CD1c-positive myeloid dendritic cell (primary cell): ENCODE data around the gene SCAANT1.

ENCODE experiments used
- DNase-seq: peaks from one replicate; pipeline ENCODE4 v3.0.0-alpha.2; 2016; ENCODE audit errors: extremely low spot score

The SCAANT1 gene

DNA sequence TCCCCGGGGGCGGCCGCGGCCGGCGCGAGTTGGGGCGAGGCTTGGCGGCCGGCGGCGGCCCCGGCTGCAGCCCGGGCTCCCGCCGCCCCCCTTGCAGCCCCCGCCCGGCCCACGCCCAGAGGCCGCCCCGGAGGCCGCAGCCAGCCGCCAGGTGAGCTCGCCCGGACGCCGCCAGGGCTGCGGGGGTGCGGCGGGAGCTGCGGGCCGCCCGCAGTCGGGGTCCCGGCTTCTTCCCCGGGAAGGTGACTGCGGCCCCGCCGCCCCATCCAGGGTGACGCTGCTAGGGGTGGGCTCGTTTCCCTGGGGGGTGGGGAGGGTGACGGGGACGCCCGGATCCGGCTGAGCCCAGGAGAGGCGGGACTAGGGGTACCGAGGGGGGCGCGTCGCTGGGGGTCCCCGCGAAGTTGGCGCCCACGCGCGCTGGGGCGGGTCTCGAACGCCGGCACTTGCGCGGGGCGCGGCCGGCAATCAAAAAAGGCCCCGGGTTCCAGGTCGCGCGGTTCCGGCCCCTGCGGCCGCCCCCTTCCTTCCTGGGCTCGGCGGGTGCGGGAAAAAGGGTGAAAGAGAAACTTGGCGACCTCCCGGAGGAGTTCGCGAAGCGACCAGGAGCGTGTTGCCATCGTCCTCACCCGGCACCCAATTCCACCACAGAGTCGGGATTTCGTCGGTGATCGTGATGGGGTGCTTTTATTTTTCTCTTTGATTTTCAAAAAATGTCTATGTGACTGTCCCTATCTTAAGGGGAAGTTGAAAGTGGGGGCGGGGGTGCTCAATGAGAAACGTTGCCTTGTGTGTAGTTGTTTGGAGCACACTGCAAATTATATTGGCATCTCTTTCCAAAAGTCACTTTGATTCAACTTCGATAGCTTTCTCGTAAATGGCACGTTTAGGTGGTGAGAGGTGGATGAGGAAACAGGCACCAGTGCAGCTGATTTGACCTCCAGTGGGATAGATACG lies 47.9 kb downstream of the SCAANT1 start:
- peak; percentile 69 for DNase-seq

DNA sequence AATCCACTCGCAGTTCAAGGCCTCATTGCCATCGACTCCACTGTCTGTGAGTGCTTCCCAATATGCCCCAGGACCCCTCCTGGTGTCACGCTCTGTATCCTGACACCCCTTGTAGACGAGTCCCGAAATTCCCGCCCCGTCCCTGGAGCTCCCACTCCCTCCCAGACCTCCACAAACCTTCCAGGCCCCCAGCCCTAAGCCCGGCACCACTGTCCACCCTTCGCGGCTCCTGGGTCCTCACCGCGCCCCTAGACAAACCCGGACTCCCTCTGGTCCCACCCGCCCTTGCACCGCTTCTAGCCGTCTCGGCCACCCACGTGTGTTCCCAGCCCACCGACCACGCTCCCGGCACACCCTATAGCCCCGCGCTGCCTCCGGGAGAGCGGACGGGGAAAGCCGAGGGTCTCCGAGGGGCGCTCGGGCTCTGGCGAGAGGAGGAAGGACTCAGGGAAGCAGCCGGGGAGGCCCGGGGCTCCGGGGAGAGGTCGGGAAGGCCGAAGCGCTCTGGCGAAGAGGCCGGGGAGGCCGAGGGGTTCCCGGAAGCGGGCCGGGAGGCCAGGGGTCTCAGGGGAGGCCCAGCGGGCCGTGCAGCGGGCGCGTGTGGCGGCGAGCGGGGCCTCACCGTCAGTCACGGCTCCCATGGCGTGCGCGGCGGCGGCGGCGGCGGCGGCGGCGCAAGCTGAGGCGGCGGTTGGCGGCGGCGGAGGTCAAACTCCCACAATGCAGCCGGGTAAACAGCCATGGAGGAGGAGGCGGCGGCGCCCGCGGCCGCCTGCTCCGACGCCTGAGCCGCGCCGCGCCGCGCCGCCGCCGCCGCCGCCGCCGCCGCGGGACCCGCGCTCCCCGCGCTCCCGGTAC lies 48.8 kb downstream of the SCAANT1 start, which contains the start of the genes ATXN7 and THOC7:
Gene ATXN7 (plus strand): TSS at position 718 of the 858 bp plus-strand sequence. CDS start 48,732 bp downstream, outside the sequence.
Gene THOC7 (minus strand): TSS at position 656 of the 858 bp plus-strand sequence. CDS start 15 bp downstream, at position 641.
- peak; percentile 74 for DNase-seq

- no peak for DNase-seq
These were observed 49.4 kb downstream of the SCAANT1 start for GRCh38 chr3:63862804-63863149.
